IPS-NIHi7 (cell line): ENCODE data around the gene SPO11.

Experiments used
- DNase-seq: peaks from one replicate; pipeline ENCODE4 v3.0.0; 2012; ENCODE audit warnings: mixed read lengths; ENCODE audit errors: extremely low spot score

SPO11 gene

DNA sequence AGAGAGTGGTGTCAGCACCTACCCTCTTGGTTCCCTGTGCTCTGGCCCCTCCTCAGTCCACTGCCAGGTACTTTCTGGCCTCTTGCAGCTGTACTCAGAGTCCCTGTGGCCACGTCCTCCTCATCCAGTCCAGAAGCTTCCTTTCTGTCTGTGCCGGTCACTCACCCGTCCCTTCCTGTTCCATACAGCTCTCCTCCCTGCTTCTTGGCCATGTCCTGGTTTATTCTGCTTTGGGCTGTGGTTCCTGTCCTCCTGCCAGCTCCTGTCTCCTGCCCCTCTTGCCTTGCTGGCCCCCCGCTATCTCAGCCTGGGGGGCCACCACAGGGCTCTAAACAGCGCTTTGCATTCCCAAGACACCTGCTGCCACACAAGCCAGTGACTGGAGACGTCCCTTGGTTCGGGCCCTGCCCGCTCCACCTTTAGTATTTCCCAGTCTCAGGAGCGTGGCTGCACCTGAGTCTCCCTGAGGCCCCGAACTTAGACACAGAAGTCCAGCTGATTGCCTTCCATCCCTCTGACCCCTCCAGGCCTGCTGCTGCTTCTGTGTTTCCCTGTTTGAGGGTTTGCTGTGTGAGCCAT is 46.1 kb downstream of the SPO11 start:
- no peak for DNase-seq

DNA sequence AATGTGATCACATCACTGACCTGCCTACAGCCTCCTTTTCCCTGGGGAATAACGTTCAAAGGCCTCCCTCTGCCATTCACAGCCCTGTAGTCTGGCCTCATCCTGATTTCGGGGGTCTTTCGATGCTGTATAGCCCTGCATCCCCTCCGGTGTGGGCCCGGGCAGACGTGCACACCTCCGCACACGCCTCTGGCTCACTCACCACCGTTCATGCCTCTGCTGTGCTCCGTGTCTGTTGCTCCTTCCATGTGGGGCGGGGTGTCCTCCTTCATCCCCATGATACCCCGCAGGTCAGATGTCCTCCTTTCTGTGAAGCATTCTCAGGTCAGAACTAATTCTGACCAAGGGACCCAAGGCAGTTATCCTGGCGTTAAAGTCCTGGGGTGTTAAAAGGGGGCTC is 47.7 kb downstream of the SPO11 start:
- no peak for DNase-seq

DNA sequence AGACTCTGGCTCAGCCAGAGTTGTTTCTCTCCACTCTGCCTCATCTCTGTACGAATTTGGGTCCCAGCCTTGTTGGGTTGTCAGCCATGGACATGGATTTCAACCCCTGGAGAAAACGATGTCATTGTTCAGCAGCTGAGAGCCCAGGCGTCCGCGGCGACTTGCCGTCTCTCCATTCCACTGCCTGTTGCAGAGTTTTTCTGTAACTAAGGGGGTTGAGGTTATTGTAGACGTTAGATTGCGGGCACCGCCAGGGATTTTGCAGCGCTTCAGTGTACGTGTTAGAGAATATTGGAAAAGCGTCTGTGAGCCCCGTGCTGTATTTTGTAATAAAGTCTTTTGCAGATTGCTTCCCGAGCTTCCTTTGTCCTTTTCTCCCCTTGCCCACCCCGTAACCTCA is 48.5 kb downstream of the SPO11 start:
- DNase-seq: no peak

DNA sequence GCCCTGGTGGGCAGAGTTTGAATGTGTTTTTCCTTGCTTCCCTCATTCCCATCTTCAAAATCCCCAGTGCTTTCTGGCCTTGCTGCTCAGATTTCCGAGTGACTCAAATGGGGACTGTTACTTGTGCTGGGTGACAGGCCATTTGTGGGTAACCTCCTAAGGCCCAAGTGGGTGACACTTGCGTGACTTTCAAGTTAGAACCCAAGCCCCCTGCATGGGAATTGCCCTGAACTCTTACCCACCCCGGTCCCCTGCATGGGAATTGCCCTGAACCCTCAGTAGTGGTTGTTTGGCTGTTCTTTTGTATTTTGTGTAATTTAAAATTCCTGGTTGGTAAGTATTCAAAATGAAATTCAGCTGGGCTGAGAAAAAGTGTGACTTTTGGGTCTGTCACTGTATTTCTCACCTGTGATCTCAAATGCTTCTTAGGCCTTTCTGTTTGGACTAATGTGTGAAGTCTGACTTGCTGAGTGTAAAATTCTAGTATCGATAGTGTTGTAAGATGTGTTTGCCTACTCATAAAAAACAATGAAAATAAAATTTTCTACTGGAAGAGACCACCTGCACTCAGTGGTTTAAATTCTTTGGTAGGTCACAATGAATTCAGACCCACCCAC is 49.2 kb downstream of the SPO11 start:
- no peak for DNase-seq

DNA sequence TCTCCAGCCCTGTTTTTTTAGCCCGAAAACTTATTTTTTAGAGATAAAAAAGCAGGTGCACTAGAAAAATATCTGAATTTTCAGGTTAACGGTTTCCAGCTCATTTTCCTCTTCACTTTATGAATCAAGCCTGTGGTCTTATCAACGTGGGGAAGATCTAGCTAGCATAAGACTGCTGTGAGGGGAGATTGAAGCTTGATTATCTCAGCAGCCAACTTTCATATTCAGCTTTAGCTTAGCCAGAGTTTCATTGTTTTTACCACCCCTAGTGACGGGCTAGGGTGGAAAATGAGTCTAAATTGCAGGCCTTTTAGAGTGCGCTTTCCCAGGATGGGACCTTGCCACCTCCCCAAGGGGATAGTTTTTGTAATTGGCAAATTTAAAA is 49.7 kb downstream of the SPO11 start:
- DNase-seq: no peak

DNA sequence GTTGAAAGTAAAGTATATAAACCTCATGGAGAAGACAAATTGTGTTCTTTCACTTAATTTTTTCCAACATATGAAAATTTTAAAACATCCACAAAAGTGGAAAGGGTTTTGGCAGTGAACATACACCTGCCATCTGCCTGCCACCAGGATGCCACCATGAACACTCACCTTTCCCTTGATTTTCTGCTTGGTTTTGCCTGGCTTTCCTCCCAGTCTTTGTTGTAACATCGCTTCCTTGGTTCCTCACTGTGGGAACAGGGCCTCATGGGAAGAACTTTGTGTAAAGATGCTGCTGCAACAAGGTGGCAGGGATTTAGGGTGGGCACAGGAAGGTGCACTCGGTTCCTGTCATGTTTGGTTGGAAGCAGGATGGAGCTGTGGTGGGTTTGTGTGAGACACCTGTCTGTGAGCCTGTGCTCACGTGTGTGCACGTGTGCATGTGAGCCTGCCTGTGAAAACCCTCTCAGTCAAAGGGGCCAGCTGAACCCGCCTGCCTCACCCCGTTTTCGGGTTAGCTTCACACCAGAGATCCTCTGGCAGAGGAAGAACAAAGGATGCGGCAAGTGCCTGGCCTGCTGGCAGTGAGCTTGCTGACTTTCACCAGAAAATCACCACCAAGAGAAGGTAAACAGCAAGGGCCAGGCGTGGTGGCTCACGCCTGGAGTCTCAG is 50.6 kb downstream of the SPO11 start:
- no peak for DNase-seq

DNA sequence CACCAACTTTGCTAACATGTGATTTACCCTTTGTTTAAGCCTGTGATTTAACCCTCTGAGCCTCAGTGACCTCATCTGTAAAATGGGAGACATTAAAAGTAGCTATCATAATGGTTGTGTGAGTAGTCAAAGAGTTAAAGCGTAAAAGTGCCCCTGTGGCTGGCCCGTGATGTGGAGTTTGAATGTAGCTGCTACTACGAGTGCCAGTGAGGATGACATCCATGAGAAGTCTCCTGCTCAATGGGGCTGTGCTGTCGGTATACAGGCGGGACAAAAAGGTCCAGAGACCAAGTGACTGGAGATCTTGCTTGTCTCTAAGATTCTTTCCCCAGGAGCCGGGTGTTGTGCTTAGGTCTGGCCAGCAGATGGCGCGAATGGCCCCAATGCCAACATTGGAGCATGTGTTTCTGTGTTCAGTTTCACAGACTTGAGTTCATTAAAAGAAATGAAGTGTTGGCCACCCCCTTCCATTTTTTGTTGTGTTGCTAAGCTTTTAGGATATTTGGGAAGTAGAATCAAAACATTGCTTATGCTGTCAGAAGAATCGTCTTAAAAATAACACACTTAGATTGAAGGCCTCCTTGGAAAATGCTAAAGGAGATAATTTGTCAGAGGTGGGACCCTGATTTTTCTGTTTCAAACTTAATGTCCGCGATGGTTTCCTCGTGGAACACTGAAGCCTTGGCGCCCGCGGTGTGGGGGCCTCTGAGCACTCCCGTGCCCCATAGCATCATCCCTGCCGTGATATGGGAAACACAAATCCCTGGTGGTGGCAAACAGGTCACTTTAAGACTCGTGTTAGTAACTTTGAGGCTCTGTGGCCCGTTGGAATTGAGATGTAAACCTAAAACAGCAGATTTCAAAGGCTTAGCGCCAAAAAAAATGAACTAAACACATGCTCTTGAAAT is 52.2 kb downstream of the SPO11 start:
- DNase-seq: peak; percentile 86

DNA sequence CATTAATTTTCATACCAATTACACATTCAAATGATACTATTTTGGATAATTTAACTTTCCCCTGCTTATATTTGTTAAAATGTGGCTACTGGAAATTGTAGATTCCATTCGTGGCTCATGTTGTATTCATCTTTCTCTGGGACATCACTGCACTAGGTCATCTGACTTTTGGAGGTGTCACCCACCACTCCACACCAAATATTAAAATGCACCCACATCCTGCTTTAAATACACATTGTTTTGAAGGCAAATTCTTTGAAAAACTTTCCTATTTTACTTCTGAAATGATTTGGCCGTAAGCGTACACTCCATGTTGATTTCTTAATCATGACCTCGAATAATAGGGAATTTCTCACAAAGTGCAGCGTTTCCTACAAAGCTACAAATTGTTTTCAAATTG is 52.9 kb downstream of the SPO11 start:
- no peak for DNase-seq

DNA sequence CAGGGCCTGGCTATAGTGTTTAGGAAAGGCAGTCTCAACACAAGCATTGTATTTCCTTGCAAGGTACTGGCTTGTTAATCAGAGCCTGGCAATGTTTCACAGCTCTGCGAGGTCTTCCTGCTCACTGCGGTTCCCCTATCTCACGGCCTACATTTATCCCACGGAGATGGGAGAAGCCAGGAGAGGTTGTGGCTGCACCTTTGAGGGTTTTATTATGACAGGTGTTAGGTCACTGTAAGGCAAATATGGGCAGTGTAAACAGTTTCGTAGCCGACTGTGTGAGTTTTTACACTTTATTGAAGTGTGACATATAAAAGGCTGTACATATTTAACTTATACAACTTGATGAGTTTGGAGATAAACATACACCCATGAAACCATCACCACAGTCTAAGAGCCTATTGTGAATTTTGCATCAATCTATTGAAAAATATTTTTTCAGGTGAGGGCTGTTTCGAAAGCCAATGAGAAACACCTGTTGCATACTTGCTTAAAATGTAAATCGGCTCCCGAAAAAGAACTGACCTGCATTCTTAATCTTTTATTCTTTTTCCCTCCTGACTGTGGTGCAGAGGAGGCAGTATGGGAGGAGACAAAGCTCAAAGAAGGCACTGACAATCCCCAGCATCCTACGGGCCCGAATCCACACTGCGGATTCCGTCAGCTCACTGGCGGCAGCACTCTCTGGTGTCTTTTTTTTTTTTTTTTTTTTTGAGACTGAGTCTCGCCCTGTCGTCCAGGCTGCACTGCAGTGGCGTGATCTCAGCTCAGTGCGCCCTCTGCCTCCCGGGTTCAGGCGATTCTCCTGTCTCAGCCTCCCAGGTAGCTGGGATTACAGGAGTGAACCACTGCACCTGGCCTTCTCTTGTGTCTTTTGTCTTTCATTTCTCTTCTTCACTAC is 54.1 kb downstream of the SPO11 start:
- no peak for DNase-seq

DNA sequence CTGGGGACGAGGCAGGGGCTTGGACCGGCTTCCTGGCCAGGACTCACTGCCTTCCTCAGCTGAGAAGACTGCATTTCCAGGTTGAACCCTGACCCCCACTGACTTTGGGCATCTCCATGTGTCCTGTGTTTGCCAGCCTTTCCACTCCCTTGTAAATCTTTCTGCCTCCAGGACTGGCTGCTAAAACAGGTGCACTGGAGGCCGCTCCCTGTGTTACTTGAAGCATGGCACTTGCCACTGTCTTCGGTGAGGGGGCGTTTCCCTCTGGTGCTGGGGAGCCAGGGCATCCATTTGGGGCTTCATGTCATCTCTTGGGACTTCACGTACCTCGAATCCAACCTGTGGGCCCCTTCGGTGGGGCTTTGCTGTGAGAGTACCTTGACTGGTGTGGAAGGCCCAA is 54.9 kb downstream of the SPO11 start:
- DNase-seq: no peak

DNA sequence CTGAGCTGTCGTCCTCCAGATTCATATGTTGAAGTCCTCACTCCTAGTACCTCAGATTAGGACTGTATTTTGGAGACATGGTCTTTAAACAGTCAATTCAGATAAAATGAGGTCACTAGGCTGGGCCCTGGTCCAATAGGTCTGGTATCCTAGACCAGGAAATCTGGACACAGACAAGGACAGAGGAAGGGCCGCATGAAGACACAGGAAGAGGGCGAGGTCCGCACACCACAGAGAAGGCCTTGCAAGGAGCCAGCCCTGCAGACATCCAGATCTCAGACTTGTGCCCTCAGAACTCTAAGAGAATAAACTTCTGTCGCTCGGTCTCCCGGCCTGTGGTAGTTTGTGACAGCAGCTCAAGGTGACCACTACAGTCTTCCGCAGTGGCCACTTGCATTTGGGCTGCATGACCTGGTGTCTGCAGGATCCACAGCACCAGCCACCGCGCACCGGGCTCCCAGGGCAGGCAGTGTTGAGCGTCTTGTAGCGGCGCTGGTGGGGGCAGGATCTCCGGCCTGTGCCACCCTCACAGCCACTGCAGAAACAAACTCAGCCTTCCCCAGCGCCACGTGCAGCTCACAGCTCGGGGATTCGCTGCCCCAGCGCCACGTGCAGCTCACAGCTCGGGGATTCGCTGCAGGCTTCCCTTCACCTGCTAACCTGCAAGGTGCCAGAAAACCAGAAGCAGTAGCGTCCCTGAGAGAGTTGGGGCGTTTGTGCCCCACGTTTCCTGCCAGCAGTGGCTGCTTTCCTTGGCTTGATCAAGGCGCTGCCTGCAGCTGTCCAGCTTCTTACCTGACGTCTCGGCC is 55.6 kb downstream of the SPO11 start:
- DNase-seq: no peak

DNA sequence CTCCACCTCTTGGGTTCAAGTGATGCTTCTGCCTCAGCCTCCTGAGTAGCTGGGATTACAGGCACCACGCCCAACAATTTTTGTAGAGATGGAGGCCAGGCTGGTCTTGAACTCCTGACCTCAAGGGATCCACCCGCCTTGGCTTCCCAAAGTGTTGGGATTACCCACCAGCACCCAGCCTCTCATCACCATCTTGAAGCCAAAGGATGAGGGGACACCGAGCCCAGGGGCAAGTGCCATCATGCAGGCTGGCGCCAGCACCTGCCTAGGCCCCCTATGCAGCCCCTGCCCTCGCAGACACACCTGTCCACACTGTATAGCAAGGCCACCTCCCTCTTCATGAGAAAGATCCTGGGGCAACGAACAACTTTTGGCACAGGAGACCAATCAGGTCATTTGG is 56.3 kb downstream of the SPO11 start:
- DNase-seq: no peak

DNA sequence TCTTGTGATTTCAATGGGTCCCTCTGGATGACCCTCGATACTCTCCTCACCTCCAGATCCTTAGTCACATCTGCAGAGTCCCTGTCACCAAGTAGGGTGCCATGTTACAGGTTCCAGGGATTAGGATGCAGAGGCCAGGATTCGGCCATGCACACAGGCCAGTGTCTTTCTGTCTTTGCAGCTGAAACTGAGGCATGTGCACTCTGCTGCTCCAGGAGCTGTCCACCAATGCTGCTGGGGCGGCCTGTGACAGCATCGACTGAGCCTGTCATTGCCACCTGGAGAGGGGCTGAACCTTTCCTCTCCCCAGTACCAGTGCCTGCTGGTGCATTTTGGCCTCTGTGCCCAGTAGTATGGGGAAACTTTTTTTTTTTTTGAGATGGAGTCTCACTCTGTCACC is 57.2 kb downstream of the SPO11 start:
- no peak for DNase-seq

DNA sequence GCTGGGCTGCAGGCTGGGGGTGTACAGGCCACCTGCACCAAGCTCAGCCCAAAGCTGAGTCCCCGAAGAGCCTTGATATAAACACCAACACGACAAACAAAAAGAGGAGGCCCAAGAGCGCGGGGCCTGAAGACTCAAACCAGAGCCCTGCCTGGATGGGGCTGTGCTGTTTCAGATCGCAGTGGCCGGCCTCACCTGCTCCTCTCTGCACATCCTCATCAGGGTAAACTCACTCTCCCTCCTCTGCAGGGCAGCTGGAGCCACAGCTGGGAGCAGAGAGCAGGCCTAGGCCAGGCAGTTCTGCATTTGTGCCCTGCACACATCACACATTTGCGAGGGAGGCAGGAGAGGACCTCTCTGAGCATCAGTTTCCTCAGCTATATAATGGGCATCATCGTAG is 57.9 kb downstream of the SPO11 start:
- no peak for DNase-seq

DNA sequence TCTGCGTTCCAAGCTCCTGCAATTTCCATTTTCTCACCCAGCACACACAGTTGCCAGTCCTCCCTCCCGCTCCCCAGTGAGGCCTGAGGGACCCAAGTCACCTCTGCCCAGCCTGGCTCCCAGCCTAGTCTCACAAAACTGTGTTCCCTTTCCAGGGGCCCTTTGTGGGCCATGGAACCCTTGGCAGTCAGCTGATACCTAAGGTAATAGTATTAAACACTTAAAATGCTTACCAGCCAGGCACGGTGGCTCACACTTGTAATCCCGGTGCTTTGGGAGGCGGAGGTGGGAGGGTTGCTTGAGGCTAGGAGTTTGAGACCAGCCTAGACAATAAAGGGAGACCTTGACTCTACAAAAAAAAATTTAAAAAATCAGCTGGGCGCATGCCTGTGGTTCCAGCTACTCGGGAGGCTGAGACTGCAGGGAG is 58.4 kb downstream of the SPO11 start:
- no peak for DNase-seq

DNA sequence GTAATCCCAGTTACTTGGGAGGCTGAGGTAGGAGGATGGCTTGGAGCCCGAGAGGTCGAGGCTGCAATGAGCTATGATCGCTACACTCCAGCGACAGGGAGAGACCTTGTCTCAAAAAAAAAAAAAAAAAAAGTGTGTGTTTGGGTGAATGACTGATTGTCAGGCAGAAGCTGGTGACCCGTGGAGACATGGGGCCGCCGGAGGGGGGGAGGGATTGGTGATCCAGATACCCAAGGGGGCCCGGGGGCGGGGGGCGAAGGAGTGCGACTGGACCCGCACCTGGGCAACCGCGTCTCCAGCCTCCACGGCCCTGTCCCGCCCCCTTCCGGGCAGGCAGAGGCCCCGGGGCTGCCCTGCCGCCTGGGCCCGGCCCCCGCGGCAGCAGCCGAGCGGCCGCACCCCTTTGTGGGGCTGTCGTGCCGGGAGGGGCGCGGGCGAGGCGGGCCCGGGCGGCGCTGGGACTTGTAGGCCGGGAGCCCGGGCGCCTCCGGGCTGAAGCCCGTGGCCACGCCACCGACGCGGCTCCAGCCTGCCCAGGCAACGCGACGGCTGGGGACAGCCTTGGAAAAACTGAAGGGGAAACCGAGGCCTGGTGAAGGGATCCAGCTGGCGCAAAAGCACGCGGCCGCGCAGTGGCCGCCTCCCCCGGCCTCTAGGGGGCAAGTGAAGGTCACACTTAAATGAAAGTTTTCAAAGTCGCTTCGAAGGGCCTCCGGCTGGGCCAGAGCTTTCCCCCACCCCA is 59.5 kb downstream of the SPO11 start:
- DNase-seq: peak; percentile 83

DNA sequence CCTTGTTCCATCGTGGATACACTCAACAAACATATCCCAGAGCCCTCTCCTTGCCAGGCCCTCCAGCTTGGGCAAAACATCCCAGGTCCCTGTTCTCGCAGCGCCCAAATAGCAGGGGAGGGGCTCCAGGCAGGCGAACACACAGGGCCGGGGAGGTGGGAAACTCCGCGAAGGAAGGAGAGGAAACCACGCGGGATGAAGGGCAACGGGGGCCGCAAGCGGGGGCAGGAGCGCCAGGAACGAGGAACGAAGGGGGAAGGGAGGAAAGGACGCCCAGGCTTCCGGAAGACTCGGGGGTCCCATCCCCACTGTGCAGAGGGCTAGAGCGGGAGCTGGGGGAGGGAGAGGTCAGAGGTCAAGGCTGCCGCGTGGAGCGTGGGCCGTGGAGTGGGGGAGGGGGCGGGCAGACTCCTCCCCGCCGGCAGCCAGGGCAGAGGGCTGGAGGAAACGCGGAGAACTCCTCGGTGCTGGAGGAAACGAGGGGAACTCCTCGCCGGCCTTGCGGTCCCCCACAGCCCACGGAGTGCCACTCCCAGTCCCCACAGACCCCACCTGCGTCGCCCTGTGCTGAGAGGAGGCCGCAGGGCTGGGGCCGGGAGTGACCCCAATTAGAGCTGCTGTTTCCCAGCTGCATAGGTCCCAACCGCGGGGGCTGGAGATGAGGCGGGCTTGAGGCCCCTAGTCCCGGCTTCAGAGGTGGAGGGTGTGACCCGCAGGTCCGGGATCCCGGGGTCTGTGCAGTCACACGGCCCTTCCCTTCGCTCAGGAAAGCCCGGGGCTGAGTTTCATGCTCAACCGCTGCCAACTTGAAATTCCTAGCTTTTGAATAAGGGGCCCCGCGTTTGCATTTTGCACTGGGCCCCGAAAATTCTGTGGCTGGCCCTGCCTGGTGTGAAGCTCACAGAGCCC is 60.3 kb downstream of the SPO11 start:
- no peak for DNase-seq

DNA sequence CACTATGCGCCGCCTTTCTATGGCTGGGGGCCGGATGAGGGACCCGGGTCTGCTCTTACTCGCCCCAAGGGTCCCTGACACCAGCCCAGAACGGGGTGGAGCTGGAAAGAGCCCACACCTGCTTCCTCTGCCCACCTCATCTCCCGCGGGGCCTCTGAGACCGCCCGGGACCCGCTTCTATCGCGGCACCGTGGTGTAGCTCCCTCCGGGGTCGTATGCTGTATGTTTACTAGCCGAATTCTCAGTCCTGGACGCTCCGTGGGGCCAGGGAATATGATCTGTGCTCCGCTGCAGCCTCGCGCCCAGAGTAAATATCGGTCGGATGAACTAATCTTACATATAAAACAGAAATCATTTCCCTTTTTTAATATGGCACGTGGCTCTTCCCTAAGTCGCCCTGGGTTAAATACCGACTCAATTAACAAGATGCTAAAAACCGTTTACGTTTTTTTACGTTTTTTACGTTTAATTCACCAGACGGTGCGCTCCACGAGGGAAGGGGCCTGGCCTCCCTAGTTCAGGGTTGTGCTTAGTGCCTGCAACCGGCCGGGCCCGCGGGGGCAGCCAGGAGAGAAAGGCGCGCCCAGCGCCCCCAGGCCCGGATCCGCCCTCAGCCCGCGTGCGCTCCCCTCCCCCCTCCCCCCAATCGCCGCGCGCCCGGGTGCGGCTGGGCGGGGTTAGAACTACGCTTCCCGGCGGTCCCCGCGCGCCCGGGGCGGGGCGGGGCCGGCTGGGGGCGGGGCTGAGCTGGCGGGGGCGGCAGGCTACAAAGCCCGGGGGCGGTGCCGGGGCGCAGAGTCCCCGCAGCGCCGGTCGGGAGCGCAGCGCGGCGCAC is 61.2 kb downstream of the SPO11 start, which contains the start of gene RBM38:
TSS of gene RBM38 (plus strand) at position 793 of the 835 bp plus-strand sequence. CDS start 186 bp downstream, outside the sequence.
- DNase-seq: peak; percentile 94
